NCI-H345 treated with DMSO at 0.1 percent for 48 hours (cell line): ENCODE data around the gene CCDC181.
"Not testable (repeated sequence)": the region's sequence is repeated elsewhere in the genome, so short reads cannot be mapped to it uniquely, and the experiment has no call there.

Experiments used
- DNase-seq: peaks from one replicate; lab custom pipeline; 2025; ENCODE audit not compliant: unreplicated experiment; lab: John Stamatoyannopoulos, UW

Gene CCDC181

DNA sequence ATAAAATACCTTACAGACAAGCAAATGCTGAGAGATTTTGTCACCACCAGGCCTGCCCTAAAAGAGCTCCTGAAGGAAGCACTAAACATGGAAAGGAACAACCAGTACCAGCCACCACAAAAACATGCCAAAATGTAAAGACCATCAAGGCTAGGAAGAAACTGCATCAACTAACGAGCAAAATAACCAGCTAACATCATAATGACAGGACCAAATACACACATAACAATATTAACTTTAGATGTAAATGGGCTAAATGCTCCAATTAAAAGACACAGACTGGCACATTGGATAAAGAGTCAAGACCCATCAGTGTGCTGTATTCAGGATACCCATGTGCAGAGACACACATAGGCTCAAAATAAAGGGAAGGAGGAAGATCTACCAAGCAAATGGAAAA lies 24.7 kb downstream of the CCDC181 start:
- not testable (repeated sequence) for DNase-seq

DNA sequence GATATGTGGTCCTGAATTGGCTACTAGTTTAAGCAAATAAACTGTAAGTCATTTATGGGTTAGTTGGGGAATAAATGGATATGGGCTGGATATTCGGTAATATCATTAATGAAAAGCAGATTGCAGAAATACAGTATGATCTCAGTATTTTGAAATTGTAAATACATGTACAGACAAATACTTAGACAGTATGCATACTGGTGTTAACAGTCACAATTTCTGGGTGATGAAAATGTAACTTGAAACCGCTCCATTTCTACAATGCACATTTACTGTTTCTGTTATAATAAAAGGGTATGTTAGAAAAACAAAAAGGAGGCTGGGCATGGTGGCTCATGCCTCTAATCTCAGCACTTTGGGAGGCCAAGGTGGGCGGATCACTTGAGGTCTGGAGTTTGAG lies 31.3 kb downstream of the CCDC181 start:
- DNase-seq, result no peak

DNA sequence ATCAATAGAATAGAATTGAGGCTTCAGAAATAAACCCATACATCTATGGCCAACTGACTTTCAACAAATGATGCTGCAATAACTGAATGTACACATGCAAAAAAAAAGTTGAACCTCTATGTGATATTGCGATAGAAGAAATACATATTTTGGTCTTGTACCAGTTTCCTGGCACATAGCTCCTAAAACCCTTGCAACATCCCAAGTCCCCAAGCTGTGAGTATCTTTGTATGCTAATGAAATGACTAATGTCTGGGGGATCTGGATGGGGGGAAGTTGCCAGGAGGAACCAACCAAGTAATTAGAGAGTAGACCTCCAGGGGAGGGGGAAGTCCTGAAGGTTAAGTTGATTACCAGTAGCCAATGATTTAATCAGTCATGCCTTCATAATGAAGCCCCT lies 34.9 kb downstream of the CCDC181 start:
- no peak for DNase-seq

DNA sequence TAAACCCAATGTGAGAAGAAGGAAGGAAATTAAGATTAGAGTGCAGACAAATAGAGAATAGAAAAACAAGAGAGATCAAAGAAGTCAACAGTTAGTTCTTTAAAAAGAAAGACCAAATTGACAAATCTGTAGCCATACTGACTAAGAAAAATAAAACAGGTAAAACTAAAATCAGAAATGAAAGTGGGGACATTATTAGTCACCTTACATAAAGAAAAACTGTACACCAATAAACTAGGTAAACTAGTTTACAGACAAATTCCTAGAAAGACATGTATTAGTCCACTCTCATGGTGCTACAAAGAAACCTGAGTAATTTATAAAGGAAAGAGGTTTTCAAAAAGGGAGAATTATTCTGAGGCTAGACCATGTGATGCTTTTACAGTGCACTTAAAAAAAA lies 37.0 kb downstream of the CCDC181 start:
- no peak for DNase-seq

DNA sequence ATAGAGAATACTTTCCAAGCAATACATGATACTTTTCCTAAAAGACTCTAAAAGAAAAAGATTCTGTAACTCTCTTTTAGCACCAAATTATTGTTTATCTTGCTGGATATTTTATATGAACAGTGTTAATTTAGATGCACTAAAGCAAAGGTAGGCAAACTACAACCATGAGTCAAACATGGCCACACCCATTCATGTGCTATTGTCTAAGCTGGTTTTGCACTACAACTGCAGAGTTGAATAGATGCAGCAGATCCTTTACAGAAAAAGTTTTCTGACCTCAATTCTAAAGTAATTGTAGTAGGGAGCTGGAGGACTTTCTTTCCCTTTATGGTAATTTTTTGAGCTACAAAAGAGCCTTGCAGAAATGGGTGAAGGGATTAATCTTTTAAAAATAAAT lies 39.9 kb downstream of the CCDC181 start:
- DNase-seq, result no peak

DNA sequence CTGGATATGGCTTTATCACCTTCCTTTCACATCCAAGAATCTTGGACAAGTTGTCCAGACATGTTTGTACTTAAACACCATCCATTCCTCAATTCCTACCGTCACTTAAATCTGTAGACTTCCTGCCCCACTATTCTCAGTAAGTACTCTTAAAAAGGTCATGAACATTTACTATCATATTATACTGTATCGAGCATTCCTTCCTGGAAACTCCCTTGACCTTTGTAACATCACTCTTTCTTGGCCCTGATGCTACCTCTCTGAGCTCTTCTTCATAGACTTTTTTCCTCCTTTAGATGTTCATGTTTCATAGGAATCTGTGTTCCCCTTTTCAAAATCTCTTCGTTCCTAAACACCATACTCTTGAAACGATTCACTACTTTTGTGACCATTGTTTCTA lies 43.8 kb downstream of the CCDC181 start:
- DNase-seq, result no peak

DNA sequence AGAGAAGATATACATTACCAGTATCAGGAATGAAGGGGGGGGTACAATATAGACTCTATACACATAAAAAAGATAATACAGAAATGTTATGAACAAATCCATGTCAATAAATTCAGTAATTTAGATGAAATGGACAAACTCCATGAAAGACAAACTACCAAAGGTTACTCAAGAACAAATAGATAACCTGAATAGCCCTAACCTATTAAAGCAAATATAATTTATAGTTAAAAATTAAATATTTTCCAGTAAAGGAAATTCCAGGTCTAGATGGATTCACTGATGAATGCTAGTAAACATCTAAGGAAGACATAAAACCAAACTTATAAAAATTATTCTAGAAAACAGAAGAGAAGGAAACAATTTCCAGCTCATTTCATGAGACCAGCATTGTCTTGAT lies 46.1 kb downstream of the CCDC181 start:
- DNase-seq, result no peak

DNA sequence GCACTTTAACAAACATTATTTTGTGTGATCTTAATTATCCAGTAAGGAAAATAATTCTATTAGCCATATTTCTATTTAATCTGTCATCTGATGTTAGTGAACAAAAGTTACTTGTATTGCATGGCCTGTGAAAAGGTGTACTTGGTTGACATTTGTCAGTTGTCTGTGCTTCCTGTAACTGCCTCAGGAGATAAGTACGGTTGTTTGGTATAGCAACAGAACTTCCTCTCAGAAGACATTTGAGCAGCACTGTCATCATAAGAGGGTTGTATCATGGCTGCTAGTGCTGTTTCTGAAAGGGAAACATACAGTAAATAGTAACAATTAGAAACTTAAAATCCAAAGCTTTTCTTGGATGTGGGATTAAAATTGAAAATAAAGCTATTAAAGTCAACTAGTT lies 55.9 kb downstream of the CCDC181 start:
- DNase-seq, result no peak

DNA sequence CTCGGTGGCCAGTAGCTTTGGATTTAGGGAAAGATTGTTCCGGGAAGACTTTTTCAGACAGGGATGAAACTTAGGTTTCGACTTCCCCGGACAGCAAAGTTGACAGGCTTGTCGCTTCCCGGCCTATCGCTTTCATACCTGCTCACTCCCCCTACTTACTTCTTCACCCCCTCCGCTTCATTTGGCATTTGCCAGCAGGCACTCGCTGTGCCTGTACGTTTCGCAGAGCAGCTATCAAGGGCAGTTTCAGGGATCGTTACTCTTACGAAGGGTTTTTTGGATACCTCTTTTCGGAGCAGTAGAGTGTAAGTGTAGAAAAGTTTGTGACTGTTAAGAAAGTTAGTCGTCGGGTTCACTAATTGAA lies 58.9 kb downstream of the CCDC181 start:
- no peak for DNase-seq

DNA sequence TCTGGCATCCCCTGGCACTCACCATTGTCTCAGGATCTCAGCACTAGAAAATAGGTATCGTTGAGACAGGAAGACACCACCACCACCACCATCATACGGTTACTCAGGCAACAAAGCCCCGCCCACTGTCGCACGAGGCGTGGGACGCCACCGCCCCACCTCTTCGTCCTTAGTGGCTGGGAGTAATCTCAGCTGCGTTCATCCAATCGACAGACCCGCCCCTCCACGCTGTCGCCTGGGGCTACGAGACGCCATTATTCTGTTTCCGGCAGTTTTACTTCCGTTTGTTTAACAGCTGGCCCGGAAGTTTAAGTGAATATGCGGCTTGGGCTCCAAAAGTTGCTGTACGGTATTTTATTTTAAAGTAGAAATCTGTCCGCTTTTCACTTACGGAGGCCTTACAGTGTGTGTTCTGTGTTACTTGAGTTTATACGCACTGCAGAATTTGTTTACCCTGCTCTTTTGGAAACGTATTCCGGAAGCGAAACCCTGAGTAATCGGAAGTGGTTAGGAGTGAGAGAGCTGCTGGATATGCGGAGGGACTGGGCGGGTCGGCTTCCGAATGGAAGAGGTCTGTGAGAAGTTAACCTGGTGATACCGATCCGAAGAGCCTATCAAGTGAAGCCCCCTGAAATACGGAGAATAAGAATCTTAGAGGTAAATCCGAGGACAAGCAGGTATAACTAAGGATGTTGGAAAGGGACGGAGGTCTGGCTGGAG lies 59.4 kb downstream of the CCDC181 start, which contains the start of the genes BLZF1 and NME7:
BLZF1 (plus strand) TSS at position 510 of the 720 bp plus-strand sequence. CDS start 1,328 bp downstream, outside the sequence.
NME7 (minus strand) TSS at position 112 of the 720 bp plus-strand sequence; CDS start at position 25, 87 bp downstream.
- peak; percentile 94 for DNase-seq

DNA sequence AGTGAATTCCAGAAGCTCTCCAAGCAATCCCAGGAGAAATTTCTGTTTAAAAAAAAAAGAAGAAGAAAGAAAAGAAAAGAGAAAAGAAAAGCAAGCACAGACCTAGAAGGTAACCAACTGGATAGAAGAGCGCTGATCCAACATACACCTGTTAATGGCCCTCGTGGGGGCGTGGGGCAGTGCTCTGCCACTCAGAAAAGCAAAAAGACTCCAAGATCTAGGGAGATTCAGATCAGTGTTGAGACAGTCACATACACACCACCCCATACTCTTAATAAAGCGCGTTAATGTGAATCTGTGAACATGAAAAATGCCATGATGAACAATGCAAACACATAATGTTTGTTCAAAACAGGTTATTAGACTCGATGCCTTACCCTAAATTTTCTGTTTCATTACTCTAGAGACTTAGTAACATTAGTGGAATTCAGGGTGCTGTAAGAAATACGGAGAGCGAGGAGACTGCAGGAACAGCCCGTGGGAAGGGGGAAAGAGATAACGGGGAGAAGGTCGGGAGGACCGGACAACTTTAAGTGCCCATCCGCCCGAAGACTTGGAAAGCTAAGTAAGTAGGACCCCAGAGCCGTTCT lies 60.1 kb downstream of the CCDC181 start:
- no peak for DNase-seq

DNA sequence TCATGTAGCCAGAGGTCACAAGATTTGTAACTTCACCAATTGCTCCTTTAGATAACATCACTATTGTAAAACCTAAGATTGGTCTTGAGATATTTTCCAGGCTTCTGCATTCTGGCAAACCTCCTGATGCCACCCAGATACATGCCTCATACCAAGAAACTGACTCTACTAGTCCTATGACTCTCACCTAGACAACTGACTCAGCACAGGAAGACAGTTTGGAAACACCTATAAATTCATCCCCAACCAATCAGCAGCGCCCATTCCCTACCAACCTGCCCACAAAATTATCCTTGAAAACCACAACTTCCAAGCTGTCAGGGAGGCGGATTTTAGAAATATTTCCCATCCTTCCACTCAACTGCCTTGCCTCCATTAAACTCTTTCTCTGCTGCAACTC lies 62.3 kb downstream of the CCDC181 start:
- DNase-seq, result no peak

DNA sequence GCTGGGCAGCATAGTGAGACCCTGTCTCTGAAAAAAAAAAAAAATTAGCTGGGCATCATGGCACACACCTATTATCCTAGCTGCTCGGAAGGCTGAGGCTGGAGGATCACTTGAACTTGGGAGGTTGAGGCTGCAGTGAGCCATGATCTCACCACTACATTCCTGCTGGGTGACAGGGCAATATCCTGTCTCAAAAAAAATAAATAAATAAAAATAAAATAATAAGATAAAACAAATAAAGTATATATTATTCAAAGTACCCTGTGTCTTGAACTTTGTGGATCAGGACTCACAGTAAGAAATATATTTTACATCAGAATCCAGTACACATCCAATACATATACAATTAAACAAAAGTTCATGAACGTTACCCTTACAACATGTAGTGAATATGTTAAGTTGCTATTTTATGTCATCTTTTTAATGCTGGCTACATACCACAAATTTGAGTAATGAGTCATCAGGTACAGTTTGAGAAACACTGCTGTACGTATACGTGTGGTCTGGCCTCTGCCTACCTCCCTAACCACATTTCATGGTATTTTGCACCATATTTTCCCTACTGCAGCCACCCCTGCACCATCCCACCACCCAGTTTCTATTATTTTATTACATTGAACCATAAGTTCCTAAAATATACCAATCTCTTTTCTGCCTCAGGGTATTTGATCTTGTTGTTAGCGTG lies 64.1 kb downstream of the CCDC181 start:
- no peak for DNase-seq

DNA sequence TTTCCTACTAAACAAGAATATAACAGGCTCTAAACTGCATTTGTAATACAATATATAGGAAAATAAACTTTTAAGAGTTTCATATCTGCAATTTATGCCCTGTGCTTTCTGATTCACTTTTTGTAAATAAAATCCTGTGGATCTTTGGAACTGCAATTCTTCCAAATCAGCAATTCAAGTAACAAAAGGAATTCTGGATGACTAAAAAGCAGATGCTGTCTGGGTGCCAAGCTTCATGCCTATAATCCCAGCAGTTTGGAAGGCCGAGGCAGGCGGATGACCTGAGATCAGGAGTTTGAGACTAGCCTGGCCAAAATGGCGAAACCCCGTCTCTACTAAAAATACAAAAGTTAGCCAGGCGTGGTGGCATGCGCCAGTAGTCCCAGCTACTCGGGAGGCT lies 66.0 kb downstream of the CCDC181 start:
- no peak for DNase-seq

DNA sequence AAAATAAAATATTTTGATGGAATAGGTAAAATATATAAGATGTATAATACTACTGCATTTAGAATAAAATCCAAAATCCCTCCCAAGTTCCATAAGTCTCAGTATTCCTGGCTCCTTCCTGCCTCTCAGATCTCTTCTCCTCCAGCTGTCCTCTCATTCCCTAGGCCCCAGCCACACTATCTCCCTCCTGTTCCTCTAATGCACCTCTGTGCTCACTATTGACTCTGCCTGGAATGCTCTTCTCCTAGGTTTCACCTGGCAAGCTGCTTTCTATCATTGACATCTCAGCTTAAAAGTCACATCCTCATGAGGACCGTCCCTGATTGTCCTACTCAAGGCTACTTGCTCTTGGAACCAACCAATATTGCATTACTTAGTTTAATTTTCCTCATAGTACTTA lies 66.9 kb downstream of the CCDC181 start:
- no peak for DNase-seq

DNA sequence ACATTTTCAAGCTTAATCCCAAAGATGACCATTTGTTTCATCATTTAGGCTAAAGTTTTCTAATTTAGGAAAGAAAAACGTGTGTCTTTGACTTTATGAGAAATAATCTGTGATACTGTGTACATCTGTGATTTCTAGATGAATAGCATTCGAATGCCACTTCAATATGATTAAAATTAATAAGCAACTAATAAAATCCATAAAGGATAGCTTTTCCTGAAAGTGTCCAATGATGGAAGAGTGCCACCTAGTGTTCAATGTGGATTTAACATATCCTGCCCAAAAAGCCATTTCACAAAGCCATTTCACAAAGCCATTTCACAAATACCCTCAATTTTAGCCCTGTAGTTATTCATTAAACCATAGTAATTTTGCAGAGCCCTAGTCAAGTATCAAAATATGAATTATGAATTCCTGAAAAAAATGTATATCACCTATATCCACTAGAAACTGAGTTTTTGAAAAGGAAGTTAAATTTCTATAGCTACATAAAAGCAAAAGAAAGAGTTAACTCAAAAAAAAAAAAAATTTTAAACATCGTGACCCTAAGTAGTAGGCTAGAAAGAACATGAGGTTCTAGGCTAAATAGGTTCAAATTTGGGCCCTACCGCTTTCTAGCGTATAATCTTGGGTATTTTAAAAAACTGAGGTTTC lies 78.8 kb downstream of the CCDC181 start:
- peak; percentile 27 for DNase-seq

DNA sequence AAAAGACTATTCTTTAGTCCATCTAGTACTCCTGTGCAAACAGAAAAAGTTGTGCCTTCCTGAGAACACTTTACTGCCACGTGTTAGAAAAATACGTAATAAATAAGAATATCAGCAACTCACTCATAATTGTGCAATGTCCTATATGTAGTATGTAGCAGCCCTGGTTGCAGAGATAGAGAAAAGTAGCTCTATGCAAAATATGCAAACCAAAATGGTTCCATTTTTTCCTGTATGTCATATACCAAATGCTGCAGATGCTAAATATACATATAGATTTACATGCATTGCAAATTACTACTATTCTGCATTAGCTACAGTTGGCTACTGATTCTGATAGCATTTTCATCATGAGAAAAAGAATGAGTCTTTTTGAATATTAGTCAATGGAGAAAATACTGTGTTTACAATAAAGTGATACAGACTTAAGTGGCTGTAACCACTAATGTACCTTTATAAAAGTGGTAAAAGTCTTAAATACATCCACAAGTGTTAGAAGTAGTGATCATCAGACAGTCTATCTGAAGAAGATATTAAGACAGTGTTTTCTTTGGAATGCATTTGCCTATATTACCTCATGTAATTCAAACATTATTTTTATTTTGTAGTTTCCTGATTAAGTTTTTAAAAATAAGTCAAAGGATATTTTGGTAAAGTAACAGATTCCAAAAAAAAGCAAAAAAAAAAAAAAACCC lies 79.4 kb downstream of the CCDC181 start:
- DNase-seq, result no peak

DNA sequence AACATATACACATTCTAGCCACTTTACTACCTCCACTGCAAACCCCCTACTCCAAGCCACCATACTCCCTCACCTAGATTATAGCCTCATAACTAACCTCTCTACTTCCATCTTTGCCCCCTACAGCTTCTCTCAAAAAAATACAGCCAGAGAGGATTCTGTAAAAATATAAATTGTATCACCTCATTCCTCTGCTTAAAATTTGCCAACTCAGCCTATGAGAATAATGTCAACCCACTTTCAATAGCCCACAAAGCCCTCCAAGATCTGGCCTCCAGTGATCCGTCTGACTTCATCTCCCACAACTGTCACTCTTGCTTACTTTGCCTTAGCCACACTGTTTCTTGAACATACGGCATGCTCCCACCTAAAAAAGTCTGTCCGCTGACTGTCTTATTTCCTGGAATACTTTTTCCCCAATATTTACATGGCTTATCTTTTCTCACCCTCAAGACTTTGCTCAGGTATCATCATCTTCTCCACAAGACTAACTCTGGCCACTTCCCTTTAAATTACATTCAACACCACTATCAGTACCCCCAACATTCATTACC lies 81.2 kb downstream of the CCDC181 start:
- DNase-seq, result no peak

DNA sequence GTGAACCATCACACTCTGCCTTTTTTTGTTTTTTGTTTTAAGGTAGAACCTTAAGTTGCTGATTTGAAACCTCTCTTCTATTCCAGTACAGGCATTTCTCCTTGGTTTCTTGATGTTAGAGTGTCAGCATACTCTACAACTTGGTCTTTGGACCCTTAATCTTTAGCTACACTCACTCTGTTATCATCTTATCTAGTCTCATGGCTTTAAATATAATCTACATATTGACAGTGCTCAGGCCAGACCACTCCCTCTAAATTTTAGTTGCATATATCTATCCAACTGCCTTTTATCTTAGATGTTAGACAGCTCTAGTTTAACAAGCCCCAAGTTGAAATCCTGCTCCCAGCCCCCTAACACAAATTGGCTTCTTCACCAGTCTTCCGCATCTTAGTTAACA lies 81.8 kb downstream of the CCDC181 start:
- DNase-seq, result no peak
